GM12873 (cell line): ENCODE results near the gene NANOS3.

Experiments used
- TF ChIP-seq, protein P1 (sequence below): IDR thresholded peaks from 2 replicates; pipeline ENCODE4 v1.5.1; 2012; ENCODE audit warnings: low read depth, mild to moderate bottlenecking, moderate library complexity, low read length, control low read depth; ENCODE audit not compliant: insufficient read depth; ENCODE audit errors: missing control alignments

Gene NANOS3

DNA sequence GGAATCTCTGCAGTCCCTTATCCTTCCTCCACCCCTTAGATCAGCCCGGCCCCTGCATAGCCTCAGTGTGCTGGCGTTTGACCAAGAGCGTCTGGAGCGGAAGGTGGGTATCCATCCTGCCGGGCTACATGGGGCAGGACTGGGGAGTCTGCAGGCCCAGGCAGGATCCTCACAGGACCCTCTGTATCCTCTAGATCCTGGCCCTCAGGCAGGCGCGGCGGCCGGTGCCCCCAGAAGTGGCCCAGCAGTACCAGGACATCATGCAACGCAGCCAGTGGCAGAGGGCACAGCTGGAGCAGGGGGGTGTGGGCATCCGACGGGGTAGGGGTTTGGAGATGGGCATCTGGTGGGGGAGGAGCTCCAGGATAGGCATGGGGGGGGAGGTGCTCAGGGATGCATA, 52.4 kb downstream of the NANOS3 start:
- TF ChIP-seq, protein P1, sequence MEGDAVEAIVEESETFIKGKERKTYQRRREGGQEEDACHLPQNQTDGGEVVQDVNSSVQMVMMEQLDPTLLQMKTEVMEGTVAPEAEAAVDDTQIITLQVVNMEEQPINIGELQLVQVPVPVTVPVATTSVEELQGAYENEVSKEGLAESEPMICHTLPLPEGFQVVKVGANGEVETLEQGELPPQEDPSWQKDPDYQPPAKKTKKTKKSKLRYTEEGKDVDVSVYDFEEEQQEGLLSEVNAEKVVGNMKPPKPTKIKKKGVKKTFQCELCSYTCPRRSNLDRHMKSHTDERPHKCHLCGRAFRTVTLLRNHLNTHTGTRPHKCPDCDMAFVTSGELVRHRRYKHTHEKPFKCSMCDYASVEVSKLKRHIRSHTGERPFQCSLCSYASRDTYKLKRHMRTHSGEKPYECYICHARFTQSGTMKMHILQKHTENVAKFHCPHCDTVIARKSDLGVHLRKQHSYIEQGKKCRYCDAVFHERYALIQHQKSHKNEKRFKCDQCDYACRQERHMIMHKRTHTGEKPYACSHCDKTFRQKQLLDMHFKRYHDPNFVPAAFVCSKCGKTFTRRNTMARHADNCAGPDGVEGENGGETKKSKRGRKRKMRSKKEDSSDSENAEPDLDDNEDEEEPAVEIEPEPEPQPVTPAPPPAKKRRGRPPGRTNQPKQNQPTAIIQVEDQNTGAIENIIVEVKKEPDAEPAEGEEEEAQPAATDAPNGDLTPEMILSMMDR = no peak

DNA sequence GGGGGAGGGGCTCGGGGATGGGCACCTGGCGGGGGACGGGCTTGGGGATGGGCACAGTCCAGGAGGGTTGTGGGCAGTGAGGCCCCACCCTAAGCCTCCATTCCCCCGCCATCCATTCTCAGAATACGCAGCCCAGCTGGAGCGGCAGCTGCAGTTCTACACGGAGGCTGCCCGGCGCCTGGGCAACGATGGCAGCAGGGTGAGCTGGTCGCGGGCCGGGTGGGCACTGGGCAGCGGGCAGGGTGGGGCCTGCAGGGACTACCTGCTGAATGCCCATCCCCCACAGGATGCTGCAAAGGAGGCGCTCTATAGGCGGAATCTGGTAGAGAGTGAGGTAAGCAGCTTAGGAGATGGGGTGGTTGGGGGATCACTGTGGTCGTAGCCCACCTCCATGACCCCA, 53.0 kb downstream of the NANOS3 start:
- TF ChIP-seq, protein P1 = no peak
